Medulla oblongata (tissue), 1 donor: ENCODE measurements around the gene PHKG2.

ENCODE experiments used
- DNase-seq: peaks from one replicate; pipeline ENCODE4 v3.0.0-alpha.2; 2015; ENCODE audit errors: extremely low spot score

PHKG2 gene

DNA sequence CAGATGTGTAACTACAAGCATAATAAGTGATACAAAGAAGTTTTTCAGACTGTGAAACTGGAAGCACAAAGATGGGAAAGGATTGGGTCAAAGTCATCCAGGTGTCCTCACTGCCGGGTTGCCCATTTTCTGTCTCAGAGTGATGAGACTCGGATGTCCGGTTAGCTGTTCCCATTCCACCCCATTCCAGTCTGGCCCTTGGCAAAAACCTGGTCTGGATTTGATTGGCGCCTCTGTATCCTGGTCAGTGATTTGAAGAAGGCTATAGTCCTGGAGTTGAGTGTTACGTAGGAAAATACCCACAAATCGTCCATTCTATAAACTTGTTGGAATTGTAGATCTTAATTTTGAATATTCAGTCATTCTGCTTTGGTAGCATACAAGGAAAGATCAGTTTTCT, 19.9 kb upstream of the PHKG2 start:
- DNase-seq: no peak

DNA sequence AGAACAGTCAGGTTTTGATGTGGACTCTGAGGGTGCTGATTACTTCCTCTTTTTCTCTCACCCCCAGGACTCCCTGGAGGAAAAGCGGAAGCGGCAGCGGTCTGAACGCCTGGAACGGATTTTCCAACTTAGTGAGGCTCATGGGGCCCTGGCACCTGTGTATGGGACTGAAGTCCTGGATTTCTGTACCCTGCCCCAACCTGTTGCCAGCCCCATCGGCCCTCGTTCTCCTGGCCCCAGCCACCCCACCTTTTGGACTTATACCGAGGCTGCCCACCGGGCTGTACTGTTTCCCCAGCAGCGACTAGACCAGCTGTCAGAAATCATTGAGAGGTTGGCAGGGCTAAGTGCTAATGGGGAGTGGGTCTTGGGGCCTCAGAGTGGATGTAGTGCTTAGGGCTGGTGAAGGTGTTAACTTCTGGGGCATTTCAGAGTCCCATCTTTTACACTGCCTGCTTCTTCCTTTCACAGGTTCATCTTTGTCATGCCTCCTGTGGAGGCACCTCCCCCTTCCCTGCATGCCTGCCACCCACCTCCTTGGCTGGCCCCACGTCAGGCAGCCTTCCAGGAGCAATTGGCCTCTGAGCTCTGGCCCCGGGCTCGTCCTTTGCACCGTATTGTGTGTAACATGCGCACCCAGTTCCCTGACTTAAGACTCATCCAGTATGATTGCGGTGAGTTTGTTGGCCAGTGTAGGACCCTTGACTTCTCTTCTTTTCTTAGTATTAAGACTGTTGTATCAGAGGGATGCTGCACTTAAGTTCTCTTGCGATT, 19.1 kb upstream of the PHKG2 start:
- peak; percentile 48 for DNase-seq

- no peak for DNase-seq
These were observed 16.8 kb upstream of the PHKG2 start for GRCh38 chr16:30731411-30731810.

GRCh38 chr16:30736995-30737793, 11.0 kb upstream of the PHKG2 start:
- DNase-seq: no peak

DNA sequence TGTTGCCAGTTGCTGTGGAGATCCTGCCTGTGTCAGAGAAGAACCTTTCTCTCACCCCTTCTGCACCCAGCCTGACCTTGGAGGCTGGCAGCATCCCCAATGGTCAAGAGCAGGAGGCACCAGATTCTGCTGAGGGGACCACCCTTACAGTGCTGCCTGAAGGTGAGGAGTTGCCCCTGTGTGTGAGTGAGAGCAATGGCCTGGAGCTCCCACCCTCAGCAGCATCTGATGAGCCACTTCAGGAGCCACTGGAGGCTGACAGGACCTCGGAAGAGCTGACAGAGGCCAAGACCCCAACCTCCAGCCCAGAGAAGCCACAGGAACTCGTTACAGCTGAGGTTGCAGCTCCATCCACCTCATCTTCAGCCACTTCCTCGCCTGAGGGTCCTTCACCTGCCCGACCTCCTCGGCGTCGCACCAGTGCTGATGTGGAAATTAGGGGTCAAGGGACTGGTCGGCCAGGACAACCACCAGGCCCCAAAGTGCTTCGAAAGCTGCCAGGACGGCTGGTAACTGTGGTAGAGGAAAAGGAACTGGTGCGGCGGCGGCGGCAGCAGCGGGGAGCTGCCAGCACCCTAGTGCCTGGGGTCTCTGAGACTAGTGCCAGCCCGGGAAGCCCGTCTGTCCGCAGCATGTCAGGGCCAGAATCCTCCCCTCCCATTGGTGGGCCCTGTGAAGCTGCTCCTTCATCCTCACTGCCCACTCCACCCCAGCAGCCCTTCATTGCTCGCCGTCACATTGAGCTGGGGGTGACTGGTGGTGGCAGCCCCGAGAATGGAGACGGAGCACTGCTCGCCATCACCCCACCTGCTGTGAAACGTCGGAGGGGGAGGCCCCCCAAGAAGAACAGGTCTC, 10.2 kb upstream of the PHKG2 start:
- no peak for DNase-seq

GRCh38 chr16:30738984-30739951, 9.0 kb upstream of the PHKG2 start:
- DNase-seq: no peak

GRCh38 chr16:30740364-30741251, 7.6 kb upstream of the PHKG2 start:
- DNase-seq: peak; percentile 47

- no peak for DNase-seq
These were observed 6.7 kb upstream of the PHKG2 start for GRCh38 chr16:30741461-30741914.

DNA sequence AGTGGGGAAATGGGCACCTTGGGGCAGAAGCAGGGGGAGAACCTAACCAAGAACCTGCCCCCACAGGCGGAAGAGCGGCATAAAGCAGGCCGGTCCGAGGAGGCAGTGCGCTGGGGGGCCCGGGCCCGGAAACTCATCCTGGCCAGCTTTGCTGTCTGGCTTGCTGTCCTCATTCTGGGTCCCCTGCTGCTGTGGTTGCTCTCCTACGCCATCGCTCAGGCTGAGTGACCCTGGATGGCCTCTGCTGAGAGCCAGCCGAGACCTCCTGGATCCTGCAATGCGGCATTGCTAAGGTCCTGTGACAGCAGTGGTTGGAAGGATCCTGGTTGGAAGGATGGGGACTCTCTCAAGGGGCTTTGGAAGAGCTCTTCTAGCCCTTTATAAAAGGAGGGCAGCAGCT, 4.5 kb upstream of the PHKG2 start:
- no peak for DNase-seq

DNA sequence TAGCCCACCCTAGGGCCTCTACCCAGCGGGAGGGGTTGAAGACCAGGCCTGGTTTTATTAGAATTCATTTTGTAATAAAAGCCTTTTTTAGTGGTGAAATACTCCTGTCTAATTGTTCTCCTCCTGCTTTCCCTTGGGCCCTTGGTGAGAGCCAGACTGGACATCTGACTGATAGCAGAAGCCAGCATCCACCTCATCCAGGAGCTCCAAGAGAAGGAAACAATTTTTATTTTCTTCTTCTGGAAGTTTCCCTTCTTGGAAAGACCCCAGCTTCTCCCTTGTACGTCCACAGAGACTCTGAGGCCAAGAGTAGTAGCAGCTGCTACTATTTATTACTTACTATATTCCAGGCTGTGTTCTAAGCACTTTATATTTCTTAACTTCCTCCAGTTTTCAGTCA, 4.0 kb upstream of the PHKG2 start:
- no peak for DNase-seq

DNA sequence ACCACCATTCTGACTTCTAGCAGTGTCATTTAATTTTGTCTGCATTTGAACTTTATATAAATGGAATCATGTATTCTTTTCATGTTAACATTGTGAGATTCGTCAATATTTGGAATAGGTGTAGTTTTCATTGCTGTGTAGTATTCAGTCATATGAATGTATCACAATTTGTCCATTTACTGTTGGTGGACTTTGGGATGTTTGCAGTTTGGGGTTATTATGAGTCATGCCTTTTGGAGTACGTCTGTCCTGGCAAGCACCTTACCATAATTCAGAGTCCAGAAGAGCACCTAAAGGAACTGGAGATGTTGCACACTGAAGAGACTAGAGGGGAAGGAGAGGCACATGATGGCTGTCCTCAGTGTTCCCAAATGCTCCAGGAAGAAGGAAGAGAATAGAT, 3.1 kb upstream of the PHKG2 start:
- DNase-seq: no peak

DNA sequence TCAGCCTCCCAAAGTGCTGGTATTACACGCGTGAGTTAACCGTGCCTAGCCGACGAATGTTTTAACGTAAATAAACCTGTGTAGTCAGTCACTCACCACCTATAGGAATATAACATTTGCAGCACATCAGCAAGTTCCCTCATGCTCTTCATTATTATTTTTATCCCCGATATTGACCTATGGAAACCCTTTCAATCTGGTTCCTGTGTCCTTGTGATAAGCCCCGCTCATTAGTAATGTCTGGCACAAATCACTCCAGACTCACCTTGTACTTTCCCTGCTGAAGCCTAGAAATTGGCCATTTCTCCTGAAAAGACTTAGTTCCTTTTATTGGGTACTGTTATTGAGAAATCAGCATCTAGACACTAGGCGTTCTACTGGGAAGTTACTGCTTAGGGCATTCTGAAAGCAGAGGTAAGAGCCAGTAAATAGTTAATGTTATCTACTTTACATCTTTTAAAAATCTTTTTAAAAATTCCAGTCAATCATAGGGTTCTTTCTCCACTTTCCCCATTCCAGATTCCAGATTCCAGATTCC, 1.5 kb upstream of the PHKG2 start:
- DNase-seq: no peak

DNA sequence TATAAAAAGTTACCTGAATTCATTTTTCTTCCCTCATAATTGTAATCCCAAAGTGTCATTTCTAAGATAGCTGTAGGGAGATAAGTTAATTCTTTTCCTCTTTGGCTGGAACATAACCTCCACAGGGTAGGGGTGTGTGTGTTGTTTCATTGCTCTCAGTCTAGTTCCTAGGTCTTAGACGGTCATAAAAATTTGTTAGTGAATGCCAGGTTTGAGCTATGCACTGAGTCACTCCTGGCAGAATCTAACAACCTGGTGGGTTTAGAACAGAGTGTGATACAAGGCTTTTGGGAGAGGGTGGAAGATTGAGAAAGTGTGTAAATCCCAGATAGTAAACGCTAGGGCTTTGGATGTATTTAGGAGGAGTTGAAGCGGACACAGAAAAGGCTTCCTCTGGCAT, 894 bp upstream of the PHKG2 start:
- no peak for DNase-seq

GRCh38 chr16:30748634-30749445, 615 bp downstream of the PHKG2 start:
- DNase-seq: no peak

DNA sequence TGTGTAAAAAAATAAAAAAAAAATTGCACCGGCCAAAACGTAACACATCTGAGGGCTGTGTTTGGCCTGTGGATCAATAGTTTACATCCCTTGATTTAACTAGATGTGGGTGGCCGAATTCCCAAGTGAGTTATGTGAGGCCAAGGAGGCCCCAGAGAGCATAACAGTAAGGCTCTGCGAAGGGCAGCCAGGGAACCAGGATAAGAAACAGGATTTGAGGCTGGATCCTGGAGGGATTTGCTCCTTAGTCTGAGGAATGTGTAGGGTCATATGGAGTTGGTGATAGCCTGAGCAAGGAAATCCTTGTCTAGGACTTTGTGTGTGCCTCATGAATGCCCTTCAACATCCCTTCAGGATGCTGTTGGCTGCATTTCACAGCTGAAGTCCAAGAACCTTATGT, 2.0 kb downstream of the PHKG2 start:
- no peak for DNase-seq

DNA sequence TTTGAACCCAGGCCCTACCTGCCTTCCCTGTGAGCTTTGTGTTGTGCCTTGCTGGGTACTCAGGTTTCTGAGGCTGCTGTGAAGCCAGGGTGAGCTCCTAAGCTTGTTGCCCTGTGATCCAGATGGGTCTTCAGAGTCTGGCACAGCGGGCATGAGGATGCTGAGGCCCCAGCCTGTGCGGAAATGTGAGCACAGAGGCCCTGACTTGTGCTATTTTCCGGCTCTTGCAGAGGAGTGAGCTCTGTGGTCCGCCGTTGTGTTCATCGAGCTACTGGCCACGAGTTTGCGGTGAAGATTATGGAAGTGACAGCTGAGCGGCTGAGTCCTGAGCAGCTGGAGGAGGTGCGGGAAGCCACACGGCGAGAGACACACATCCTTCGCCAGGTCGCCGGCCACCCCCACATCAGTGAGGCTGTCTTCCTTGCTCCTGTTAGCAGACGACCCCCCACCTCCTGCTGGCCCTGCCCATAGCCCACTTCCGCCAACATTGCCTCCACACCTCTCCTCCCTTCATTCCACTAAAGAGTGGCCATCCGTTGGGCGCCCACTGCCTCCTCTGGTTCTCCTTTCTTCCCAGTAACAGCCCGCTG, 2.7 kb downstream of the PHKG2 start:
- no peak for DNase-seq

GRCh38 chr16:30753596-30753995, 5.4 kb downstream of the PHKG2 start:
- no peak for DNase-seq

DNA sequence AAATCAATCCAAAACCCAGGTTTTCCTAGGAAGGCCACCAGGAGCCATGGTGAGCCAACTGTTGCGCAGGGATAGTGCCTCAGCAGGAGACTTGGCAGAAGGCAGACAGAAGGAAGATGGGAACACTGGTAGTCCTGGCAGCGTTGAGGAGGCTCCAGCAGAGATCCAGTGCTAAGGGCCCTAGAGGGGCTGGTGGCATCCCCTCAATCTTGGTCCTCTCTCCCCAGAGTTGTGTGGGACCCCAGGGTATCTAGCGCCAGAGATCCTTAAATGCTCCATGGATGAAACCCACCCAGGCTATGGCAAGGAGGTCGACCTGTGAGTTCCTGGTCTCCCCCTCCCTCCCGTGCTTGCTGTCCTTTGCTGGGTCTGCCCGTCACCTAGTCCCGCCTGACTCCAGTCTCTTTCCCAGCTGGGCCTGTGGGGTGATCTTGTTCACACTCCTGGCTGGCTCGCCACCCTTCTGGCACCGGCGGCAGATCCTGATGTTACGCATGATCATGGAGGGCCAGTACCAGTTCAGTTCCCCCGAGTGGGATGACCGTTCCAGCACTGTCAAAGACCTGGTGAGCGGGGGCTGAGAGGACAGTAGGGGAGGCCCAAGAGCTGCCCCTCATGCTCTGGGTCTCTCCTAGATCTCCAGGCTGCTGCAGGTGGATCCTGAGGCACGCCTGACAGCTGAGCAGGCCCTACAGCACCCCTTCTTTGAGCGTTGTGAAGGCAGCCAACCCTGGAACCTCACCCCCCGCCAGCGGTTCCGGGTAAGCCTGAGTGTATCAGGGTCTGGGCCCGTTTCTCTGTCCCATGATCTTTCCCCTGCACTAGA, 7.9 kb downstream of the PHKG2 start:
- DNase-seq: no peak
